Endothelial cell of umbilical vein (primary cell): ENCODE data around the gene EXOSC5. TPM values are rescaled to one million over a fixed set of nuclear protein-coding genes. Genes with fewer than 3 reads are reported as not detected.

ENCODE experiments used
- BruUV-seq: library from RNA; stranded (reverse); fragments of 400-500 nt; replicated peaks from 2 replicates; lab custom pipeline; 2021; lab: Mats Ljungman, UMichigan
- CTCF ChIA-PET: fragments of 300-600, 350-600 bp; sonication (Branson Sonifier 250); formaldehyde crosslinking; loops from one replicate; lab custom pipeline; 2021; ENCODE audit warnings: antibody characterized with exemption, inconsistent platforms; lab: Charles Lee
- POLR2A ChIA-PET: fragments of 300-600, 350-600 bp; sonication (Branson Sonifier 250); formaldehyde crosslinking; loops from one replicate; lab custom pipeline; 2021; ENCODE audit warnings: antibody characterized with exemption, inconsistent platforms; lab: Charles Lee
- DNase-seq: peaks from one replicate; pipeline ENCODE4 v3.0.0-alpha.2; 2011; ENCODE audit warnings: low read depth, low spot score
- FAIRE-seq: peaks from 2 replicates; lab custom pipeline; 2011; peaks lifted over from hg19 to GRCh38; lab: Jason Lieb, UNC
- H2AFZ ChIP-seq: 2 replicates; pipeline ENCODE4 v1.6.0; 2012; ENCODE audit warnings: low read depth, low read length, control low read depth, inconsistent platforms
- H3K27ac ChIP-seq: 2 replicates; pipeline ENCODE4 v1.5.1; 2011; ENCODE audit warnings: low read depth, mild to moderate bottlenecking, control low read depth, low read length, moderate library complexity; ENCODE audit not compliant: insufficient read depth
- H3K27me3 ChIP-seq, 2 experiments: 2 replicates each; pipeline versions ENCODE4 v1.6.0 to v1.6.1; 2011; ENCODE audit warnings: low read length in 2 of 2, mixed read lengths in 1 of 2; ENCODE audit not compliant: control insufficient read depth in 2 of 2, insufficient read depth in 2 of 2
- H3K36me3 ChIP-seq, 2 experiments: 2 replicates in 1 of 2; 3 replicates in 1 of 2; pipeline ENCODE4 v1.5.1; 2011; ENCODE audit warnings: low read length in 2 of 2, mild to moderate bottlenecking in 1 of 2, moderate library complexity in 1 of 2; ENCODE audit not compliant: control insufficient read depth in 2 of 2, insufficient read depth in 2 of 2; ENCODE audit errors: extremely low read depth in 1 of 2
- H3K4me1 ChIP-seq: 3 replicates; pipeline ENCODE4 v1.5.1; 2011; ENCODE audit warnings: mild to moderate bottlenecking, low read length; ENCODE audit not compliant: control insufficient read depth, insufficient read depth; ENCODE audit errors: extremely low read depth
- H3K4me2 ChIP-seq: 2 replicates; pipeline ENCODE4 v1.6.1; 2011; ENCODE audit warnings: low read length, control low read depth, mixed read lengths; ENCODE audit not compliant: insufficient read depth
- H3K4me3 ChIP-seq, 3 experiments: fragments of 200-600 bp in 1 of 3; sonication (generic), shearing (Covaris generic) in 1 of 3; replicated peaks in 1 of 3; 2 replicates each; pipeline ENCODE4 v1.5.1; 2011 to 2016; ENCODE audit warnings: control low read depth in 3 of 3, low read length in 3 of 3, mild to moderate bottlenecking in 2 of 3, inconsistent platforms in 1 of 3, low read depth in 1 of 3, moderate library complexity in 1 of 3; ENCODE audit not compliant: insufficient read depth in 1 of 3
- H3K79me2 ChIP-seq: 2 replicates; pipeline ENCODE4 v1.6.0; 2012; ENCODE audit warnings: low read length, inconsistent platforms; ENCODE audit not compliant: control insufficient read depth, insufficient read depth
- H3K9ac ChIP-seq: replicated peaks from 2 replicates; pipeline ENCODE3; 2011; ENCODE audit warnings: low read length, control low read depth; ENCODE audit not compliant: insufficient read depth; ENCODE audit errors: extremely low read depth
- H3K9me1 ChIP-seq: replicated peaks from 3 replicates; pipeline ENCODE4 v1.6.0; 2011; ENCODE audit warnings: mild to moderate bottlenecking, low read length; ENCODE audit not compliant: control insufficient read depth, insufficient read depth; ENCODE audit errors: extremely low read depth
- H3K9me3 ChIP-seq: replicated peaks from 2 replicates; pipeline ENCODE4 v1.5.1; 2012; ENCODE audit warnings: low read length, inconsistent platforms; ENCODE audit not compliant: control insufficient read depth, insufficient read depth
- H4K20me1 ChIP-seq: replicated peaks from 2 replicates; pipeline ENCODE3; 2011; ENCODE audit warnings: mild to moderate bottlenecking, low read length; ENCODE audit not compliant: control insufficient read depth, insufficient read depth; ENCODE audit errors: extremely low read depth
- CTCF ChIP-seq, 2 donors: IDR thresholded peaks; 1 replicate in 1 of 2; 2 replicates in 1 of 2; pipeline ENCODE4 v1.5.1; 2011; ENCODE audit warnings: low read length in 2 of 2, mild to moderate bottlenecking in 2 of 2, moderate library complexity in 2 of 2, control low read depth in 1 of 2, inconsistent platforms in 1 of 2, low read depth in 1 of 2; ENCODE audit not compliant: insufficient read depth in 1 of 2; ENCODE audit errors: extremely low read depth in 1 of 2
- EZH2 ChIP-seq: IDR thresholded peaks from 2 replicates; pipeline ENCODE4 v1.6.1; 2012; ENCODE audit warnings: borderline replicate concordance, low read depth, mild to moderate bottlenecking, moderate library complexity, low read length, inconsistent platforms; ENCODE audit not compliant: severe bottlenecking
- FOS ChIP-seq: IDR thresholded peaks from 2 replicates; pipeline ENCODE4 v1.6.1; 2011; ENCODE audit warnings: mild to moderate bottlenecking, low read length, moderate library complexity, borderline replicate concordance; ENCODE audit not compliant: insufficient read depth
- GATA2 ChIP-seq: IDR thresholded peaks from 2 replicates; pipeline ENCODE4 v1.7.0; 2011; ENCODE audit warnings: low read depth, mild to moderate bottlenecking, moderate library complexity, mixed read lengths, low read length; ENCODE audit not compliant: insufficient read length, insufficient read depth
- JUN ChIP-seq: IDR thresholded peaks from 2 replicates; pipeline ENCODE4 v1.6.1; 2011; ENCODE audit warnings: borderline replicate concordance, low read depth; ENCODE audit not compliant: insufficient read length, insufficient read depth
- MAX ChIP-seq: IDR thresholded peaks from 2 replicates; pipeline ENCODE4 v1.6.1; 2011; ENCODE audit not compliant: insufficient read depth, insufficient read length
- MYC ChIP-seq: IDR thresholded peaks from one replicate; pipeline ENCODE4 v1.6.1; 2011; ENCODE audit warnings: mild to moderate bottlenecking, low read depth, low read length
- POLR2A ChIP-seq: IDR thresholded peaks from 2 replicates; pipeline ENCODE4 v1.6.1; 2012; ENCODE audit warnings: low read depth, mild to moderate bottlenecking, control low read depth, low read length
- POLR2AphosphoS5 ChIP-seq: IDR thresholded peaks from 2 replicates; pipeline ENCODE4 v1.6.1; 2012; ENCODE audit warnings: low read depth, mild to moderate bottlenecking, control low read depth, low read length, moderate library complexity; ENCODE audit not compliant: insufficient read depth
- dilution Hi-C: fragments of 300-500 bp; cut with MboI; formaldehyde crosslinking; loops from one replicate; pipeline ENCODE4 v1.15.0; 2019; ENCODE audit warnings: low sequenced_read_pairs; ENCODE audit not compliant: extremely low pct_ligation_motif_present
- intact Hi-C: fragments of 100-400 bp; cut with micrococcal nuclease; formaldehyde crosslinking; loops from one replicate; pipeline ENCODE4 v1.10.0; 2022
- polyA plus RNA-seq, 4 experiments: library from polyadenylated mRNA; depleted of rRNA in 3 of 4; stranded (reverse) in 3 of 4; unstranded in 1 of 4; fragments of >200 nt; gene quantifications; 2 replicates each; pipeline versions ENCODE4 v1.2.1 to v1.2.3, GENCODE V29; 2011 to 2012; ENCODE audit warnings: missing spikeins in 1 of 4
- total RNA-seq: library from RNA; stranded (reverse); gene quantifications from 2 replicates; pipeline ENCODE4 v1.2.3, GENCODE V29; 2021

EXOSC5 gene
- total and polyA plus RNA-seq, 2 donors (not counting 3 experiments of a cell fraction or from before 2014, with no cell fraction given), result 14.0 to 20.9 TPM

- peaks cover 4% of the 10 kb centered on the region for H3K4me1 ChIP-seq
- intact Hi-C loops (no loop called here), dilution Hi-C loops (no loop called here)
- ChIA-PET CTCF (no interaction called here), POLR2A (no interaction called here)
- H3K9ac ChIP-seq, result no peak overlapping the region
- peaks cover 5% of the 10 kb centered on the region for H3K79me2 ChIP-seq
- DNase-seq (no peak), FAIRE-seq (no peak)
- H4K20me1 ChIP-seq, result no peaks in the 10 kb centered on the region
- H3K27me3 ChIP-seq, result no peaks in the 10 kb centered on the region
- H3K9me3 ChIP-seq, result no peaks in the 10 kb centered on the region
- H3K27ac ChIP-seq, result no peak overlapping the region
- H3K4me3 ChIP-seq, result no peak overlapping the region
- no peaks in the 10 kb centered on the region for H3K36me3 ChIP-seq
- H2AFZ ChIP-seq, result no peak overlapping the region
- BruUV-seq, result no TSS peak
- no peaks in the 10 kb centered on the region for H3K9me1 ChIP-seq
- no peak overlapping the region for H3K4me2 ChIP-seq
- no peak for TF ChIP-seq CTCF (IDR thresholded peaks at IDR 0.05; ENCODE audit: extremely low read depth in 1 of 2, insufficient read depth in 1 of 2, low read depth in 1 of 2, low read length in 2 of 2)
- TF ChIP-seq MAX, result no peak
- TF ChIP-seq POLR2A, result no peak
- TF ChIP-seq MYC, result no peak
- no peak for TF ChIP-seq POLR2AphosphoS5
Measured at GRCh38 chr19:41359741-41360140, 37.4 kb downstream of the EXOSC5 start.

GRCh38 chr19:41357746-41358145, 39.4 kb downstream of the EXOSC5 start:
- Histone ChIP-seq H3K9me3 (no peaks in the 10 kb centered on the region), H3K4me3 (no peak overlapping the region), H3K79me2 (peaks cover 7% of the 10 kb centered on the region), H3K4me2 (no peak overlapping the region), H2AFZ (no peak overlapping the region), H3K27ac (no peak overlapping the region), H3K36me3 (no peaks in the 10 kb centered on the region), H3K9ac (no peak overlapping the region), H3K9me1 (no peaks in the 10 kb centered on the region), H3K27me3 (no peaks in the 10 kb centered on the region), H3K4me1 (no peaks in the 10 kb centered on the region), H4K20me1 (no peaks in the 10 kb centered on the region)
- dilution Hi-C loops (no loop called here), intact Hi-C loops (no loop called here)
- DNase-seq (no peak), FAIRE-seq (no peak)
- BruUV-seq, result no TSS peak
- POLR2A ChIA-PET, result no interaction called here
- no peak for TF ChIP-seq POLR2AphosphoS5
- TF ChIP-seq CTCF (IDR thresholded peaks at IDR 0.05; ENCODE audit: extremely low read depth in 1 of 2, insufficient read depth in 1 of 2, low read depth in 1 of 2, low read length in 2 of 2), result no peak
- no peak for TF ChIP-seq MYC
- no peak for TF ChIP-seq MAX
- TF ChIP-seq FOS, result no peak
- TF ChIP-seq EZH2, result no peak
- no peak for TF ChIP-seq POLR2A
- no peak for TF ChIP-seq GATA2
- no peak for TF ChIP-seq JUN
- CTCF ChIA-PET, result interaction anchor here (1.0 kb wide), 1 partner anchor 31 kb away, joined by 3 read pairs; no protein-coding TSS in a partner anchor
